NCI-H82 treated with DMSO at 0.1 percent for 48 hours (cell line): Measurements from ENCODE around the gene GPR89B.
"Not testable (repeated sequence)": the region's sequence is repeated elsewhere in the genome, so short reads cannot be mapped to it uniquely, and the experiment has no call there.

Source experiments
- DNase-seq: peaks from one replicate; lab custom pipeline; 2025; ENCODE audit not compliant: unreplicated experiment; lab: John Stamatoyannopoulos, UW

Gene GPR89B

GRCh38 chr1:147928236-147929132 lies at the start of gene GPR89B:
TSS of gene GPR89B (plus strand) at chr1:147928420. CDS start at chr1:147928537, 117 bp downstream.
- peak; percentile 65 for DNase-seq

GRCh38 chr1:147879911-147880310 lies 48.3 kb upstream of the GPR89B start:
- DNase-seq = no peak

GRCh38 chr1:147882535-147882934 lies 45.7 kb upstream of the GPR89B start:
- no peak for DNase-seq

- DNase-seq = peak; percentile 47
These were observed 37.9 kb upstream of the GPR89B start for GRCh38 chr1:147890177-147890790.

GRCh38 chr1:147891088-147891487 lies 37.1 kb upstream of the GPR89B start:
- no peak for DNase-seq

- DNase-seq = no peak
These were observed 36.0 kb upstream of the GPR89B start for GRCh38 chr1:147892216-147892615.

- peak; percentile 22 for DNase-seq
These were observed 35.4 kb upstream of the GPR89B start for GRCh38 chr1:147892731-147893214.

GRCh38 chr1:147895123-147895522 lies 33.1 kb upstream of the GPR89B start:
- DNase-seq = no peak

GRCh38 chr1:147897029-147897752 lies 31.0 kb upstream of the GPR89B start:
- no peak for DNase-seq

GRCh38 chr1:147897789-147898188 lies 30.4 kb upstream of the GPR89B start:
- DNase-seq = no peak

- DNase-seq = no peak
These were observed 25.9 kb upstream of the GPR89B start, which contains the start of gene GJA8 for GRCh38 chr1:147902253-147902845. TSS of gene GJA8 (plus strand) at chr1:147902795. CDS start at chr1:147907956, 5,161 bp downstream.

GRCh38 chr1:147904726-147905125 lies 23.5 kb upstream of the GPR89B start:
- no peak for DNase-seq

GRCh38 chr1:147907786-147908509 lies 20.3 kb upstream of the GPR89B start:
- DNase-seq = no peak

- DNase-seq = no peak
These were observed 15.7 kb upstream of the GPR89B start for GRCh38 chr1:147912553-147912952.

GRCh38 chr1:147913362-147913942 lies 14.8 kb upstream of the GPR89B start:
- DNase-seq = peak; percentile 19

- no peak for DNase-seq
These were observed 8.3 kb upstream of the GPR89B start for GRCh38 chr1:147919896-147920295.

GRCh38 chr1:147924813-147925212 lies 3.4 kb upstream of the GPR89B start:
- DNase-seq = no peak

GRCh38 chr1:147927215-147927614 lies 1.0 kb upstream of the GPR89B start:
- not testable (repeated sequence) for DNase-seq

GRCh38 chr1:147927689-147928088 lies 531 bp upstream of the GPR89B start:
- not testable (repeated sequence) for DNase-seq

- DNase-seq = not testable (repeated sequence)
These were observed 2.9 kb downstream of the GPR89B start for GRCh38 chr1:147931137-147931536.
